NB4 (cell line): ENCODE data around the gene SEPTIN10.

Experiments used
- DNase-seq: peaks from one replicate; pipeline ENCODE4 v3.0.0; 2010; ENCODE audit warnings: low read depth
- H3K4me3 ChIP-seq: one replicate; pipeline ENCODE4 v1.5.1; 2011; ENCODE audit warnings: mild to moderate bottlenecking, low read depth, low read length, moderate library complexity
- MYC ChIP-seq: IDR thresholded peaks from 2 replicates; pipeline ENCODE4 v1.6.1; 2011; ENCODE audit warnings: low read depth, low read length
- POLR2A ChIP-seq: IDR thresholded peaks from 2 replicates; pipeline ENCODE4 v1.6.1; 2011; ENCODE audit warnings: mild to moderate bottlenecking; ENCODE audit not compliant: insufficient read length; ENCODE audit errors: extremely low read depth
- TF ChIP-seq, protein P1 (sequence below): IDR thresholded peaks from 2 replicates; pipeline ENCODE4 v1.6.1; 2011; ENCODE audit warnings: low read depth, low read length
- TF ChIP-seq, protein P2 (sequence below): IDR thresholded peaks from one replicate; pipeline ENCODE4 v1.5.1; 2012; ENCODE audit warnings: low read depth, low read length

SEPTIN10 gene

DNA sequence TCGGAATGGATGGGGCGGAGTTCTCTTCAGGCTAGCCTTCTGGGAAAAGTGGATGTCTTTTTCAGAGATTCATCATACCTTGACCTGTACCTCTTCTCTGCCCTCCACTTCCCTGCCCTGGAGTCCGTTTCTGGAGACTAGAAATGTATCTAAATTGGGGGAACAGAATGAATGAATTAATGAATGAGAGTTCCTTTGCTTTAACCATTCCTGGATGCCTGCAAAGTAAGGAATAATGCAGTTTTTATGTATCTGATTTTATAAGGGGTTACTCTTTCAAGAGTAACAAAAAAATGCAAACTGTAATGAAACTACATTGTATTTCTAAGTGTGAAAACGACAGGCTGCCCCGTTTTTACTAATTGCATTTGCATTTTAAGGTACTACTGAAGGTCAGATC lies 2.4 kb upstream of the SEPTIN10 start:
- H3K4me3 ChIP-seq = no peak overlapping the region
- TF ChIP-seq, protein P1, sequence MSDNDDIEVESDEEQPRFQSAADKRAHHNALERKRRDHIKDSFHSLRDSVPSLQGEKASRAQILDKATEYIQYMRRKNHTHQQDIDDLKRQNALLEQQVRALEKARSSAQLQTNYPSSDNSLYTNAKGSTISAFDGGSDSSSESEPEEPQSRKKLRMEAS = no peak
- TF ChIP-seq, protein P2, sequence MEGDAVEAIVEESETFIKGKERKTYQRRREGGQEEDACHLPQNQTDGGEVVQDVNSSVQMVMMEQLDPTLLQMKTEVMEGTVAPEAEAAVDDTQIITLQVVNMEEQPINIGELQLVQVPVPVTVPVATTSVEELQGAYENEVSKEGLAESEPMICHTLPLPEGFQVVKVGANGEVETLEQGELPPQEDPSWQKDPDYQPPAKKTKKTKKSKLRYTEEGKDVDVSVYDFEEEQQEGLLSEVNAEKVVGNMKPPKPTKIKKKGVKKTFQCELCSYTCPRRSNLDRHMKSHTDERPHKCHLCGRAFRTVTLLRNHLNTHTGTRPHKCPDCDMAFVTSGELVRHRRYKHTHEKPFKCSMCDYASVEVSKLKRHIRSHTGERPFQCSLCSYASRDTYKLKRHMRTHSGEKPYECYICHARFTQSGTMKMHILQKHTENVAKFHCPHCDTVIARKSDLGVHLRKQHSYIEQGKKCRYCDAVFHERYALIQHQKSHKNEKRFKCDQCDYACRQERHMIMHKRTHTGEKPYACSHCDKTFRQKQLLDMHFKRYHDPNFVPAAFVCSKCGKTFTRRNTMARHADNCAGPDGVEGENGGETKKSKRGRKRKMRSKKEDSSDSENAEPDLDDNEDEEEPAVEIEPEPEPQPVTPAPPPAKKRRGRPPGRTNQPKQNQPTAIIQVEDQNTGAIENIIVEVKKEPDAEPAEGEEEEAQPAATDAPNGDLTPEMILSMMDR = no peak
- no peak for TF ChIP-seq MYC
- TF ChIP-seq POLR2A = no peak
- no peak for DNase-seq

DNA sequence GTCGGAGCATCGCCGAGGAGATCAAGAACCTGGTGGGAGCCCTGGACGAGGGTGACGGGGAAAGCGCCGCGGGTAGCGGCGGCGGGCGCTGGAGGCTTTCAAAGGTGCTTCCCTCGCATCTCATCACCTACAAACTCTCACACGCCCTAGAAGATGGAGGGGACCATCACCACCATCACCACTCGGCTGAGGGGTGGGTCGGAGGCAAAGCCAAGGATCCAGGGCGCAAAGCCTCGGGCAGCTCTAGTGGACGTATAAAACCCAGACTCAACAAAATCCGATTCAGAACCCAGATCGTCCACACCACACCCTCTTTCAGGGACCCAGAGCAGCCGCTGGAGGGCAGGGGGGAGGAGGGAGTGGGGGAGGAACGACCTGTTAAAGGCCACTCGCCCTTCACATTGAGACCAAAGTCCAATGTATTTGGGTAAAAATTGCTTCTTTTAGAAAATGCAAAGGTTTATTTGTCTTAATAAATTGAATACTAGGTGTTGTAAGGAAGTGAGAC lies 1.9 kb upstream of the SEPTIN10 start:
- no peak for DNase-seq
- no peak overlapping the region for H3K4me3 ChIP-seq
- TF ChIP-seq, protein P1 = no peak
- no peak for TF ChIP-seq MYC
- TF ChIP-seq, protein P2 = no peak
- no peak for TF ChIP-seq POLR2A

DNA sequence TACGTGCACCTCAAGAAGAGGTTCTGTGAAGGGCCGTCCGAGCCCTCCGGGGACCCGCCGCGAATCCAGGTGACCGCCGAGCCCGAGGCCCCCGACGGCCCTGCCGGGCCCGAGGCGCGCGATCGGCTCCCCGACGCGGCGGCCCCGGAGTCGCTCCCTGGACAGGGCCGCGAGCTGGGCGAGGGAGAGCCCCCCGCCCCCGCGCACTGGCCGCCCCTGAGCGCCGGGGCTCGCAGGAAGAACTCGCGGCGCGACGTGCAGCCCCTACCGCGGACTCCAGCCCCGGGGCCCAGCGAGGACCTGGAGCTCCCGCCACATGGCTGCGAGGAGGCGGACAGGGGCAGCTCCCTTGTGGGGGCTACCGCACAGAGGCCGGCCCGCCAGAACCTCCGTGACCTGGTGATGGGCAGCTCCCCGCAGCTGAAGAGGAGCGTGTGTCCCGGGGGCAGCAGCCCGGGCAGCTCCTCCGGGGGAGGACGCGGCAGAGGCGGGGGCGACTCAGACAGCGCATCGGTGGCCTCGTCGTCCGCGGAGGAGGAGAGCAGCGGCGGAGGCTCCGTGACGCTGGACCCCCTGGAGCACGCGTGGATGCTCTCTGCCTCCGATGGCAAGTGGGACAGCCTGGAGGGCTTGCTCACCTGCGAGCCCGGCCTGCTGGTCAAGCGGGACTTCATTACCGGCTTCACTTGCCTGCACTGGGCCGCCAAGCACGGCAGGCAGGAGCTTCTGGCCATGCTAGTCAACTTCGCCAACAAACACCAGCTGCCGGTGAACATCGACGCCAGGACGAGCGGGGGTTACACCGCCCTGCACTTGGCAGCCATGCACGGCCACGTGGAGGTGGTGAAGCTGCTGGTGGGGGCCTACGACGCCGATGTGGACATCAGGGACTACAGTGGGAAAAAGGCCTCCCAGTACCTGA lies 1.2 kb upstream of the SEPTIN10 start:
- no peak for DNase-seq
- TF ChIP-seq, protein P2 = no peak
- TF ChIP-seq POLR2A (no peak), MYC (no peak)
- TF ChIP-seq, protein P1 = no peak
- H3K4me3 ChIP-seq = no peak overlapping the region

DNA sequence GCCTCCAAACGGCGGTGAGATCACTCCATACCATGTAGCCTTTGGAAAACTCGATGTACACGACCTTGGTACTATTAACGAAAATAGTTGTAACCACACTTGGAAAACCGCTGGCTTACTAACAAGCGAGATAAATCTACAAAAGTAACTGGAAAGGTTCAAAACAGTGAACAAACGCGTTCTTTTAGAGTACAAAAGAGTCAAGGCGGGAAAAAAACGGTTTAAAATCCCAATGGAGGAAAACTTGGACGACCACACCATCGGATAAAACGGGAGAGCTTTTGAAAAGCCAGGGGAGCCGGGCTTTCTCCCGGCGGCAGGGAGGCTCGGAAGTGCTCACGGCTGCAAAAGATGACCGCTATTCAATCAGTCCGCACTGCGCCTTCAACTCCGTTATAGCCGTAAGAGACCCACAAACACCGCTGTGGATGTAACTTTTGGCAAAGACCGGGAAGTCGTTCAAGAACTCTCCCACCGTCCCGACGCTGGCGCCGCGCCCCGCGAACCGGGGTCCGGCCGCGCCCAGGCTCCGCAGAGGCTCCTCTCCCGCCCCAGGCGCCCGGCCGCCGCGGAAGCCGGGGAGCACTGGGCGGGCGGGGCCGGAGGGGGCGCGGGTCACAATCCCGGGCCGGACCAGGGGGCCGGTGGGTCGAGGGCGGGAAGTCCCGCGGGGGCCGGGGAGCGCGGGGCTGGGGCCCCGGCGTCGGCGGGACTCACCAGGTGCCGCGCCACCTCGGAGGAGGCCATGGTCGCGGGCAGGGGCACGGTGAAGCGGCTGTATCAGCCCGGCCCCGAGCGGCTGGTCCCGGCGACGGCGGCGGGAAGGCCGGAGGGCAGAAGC lies 465 bp downstream of the SEPTIN10 start:
- H3K4me3 ChIP-seq = peak overlapping the region; percentile 65
- DNase-seq = peak; percentile 71
- TF ChIP-seq POLR2A (no peak), MYC (no peak)
- TF ChIP-seq, protein P1 = no peak

DNA sequence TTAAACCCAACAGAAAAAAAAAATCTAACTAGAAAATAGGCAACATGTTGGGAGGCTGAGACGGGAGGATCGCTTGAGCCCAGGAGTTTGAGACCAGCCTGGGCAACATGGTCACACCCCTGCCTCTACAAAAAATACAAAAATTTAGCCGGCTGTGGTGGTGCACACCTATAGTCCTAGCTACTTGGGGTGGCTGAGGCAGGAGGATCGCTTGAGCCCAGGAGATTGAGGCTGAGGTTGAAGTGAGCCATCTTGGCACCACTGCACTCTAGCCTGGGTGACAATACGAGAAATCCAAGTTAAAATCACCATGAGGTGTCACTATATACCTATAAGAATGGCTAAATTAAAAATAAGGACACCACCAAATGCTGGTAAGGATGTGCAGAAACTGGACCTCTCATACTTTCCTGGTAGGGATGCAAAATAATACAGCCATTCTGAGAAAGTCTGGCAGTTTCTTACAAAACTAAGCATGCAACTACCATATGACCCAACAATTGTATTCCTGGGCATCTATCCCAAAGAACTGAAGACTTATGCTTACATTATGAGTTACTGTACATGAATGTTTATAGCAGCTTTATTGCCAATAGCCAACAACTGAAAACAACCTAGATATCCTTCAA lies 2.2 kb downstream of the SEPTIN10 start:
- peak; percentile 23 for DNase-seq
- TF ChIP-seq, protein P1 = no peak
- TF ChIP-seq, protein P2 = no peak
- no peak overlapping the region for H3K4me3 ChIP-seq
